HG03108 (cell line): ENCODE data around the gene NELFE.
A peak's percentile ranks its signal among the peaks of the same experiment; 100 is the strongest.

Experiments
- ATAC-seq: cut with Tn5 transposase; IDR thresholded peaks from one replicate; pipeline ENCODE4 v1.9.1; 2021; ENCODE audit warnings: moderate library complexity; ENCODE audit not compliant: unreplicated experiment

Gene NELFE

GRCh38 chr6:31972709-31973350, 14.1 kb upstream of the NELFE start:
- no peak for ATAC-seq

- peak; percentile 79 for ATAC-seq
Observed at GRCh38 chr6:31971993-31972708, 13.4 kb upstream of the NELFE start, which contains the start of gene DXO. Gene DXO, minus strand, starts transcription at chr6:31972138. Its CDS starts 463 bp downstream, at chr6:31971675.

- no peak for ATAC-seq
Observed at GRCh38 chr6:31971279-31971992, 12.7 kb upstream of the NELFE start.

- no peak for ATAC-seq
Observed at GRCh38 chr6:31970604-31971271, 12.0 kb upstream of the NELFE start.

GRCh38 chr6:31969712-31970603, 11.2 kb upstream of the NELFE start:
- ATAC-seq: no peak

- ATAC-seq: no peak
Observed at GRCh38 chr6:31968791-31969711, 10.3 kb upstream of the NELFE start.

- ATAC-seq: no peak
Observed at GRCh38 chr6:31968326-31968725, 9.6 kb upstream of the NELFE start.

- ATAC-seq: no peak
Observed at GRCh38 chr6:31967926-31968320, 9.2 kb upstream of the NELFE start.

- ATAC-seq: no peak
Observed at GRCh38 chr6:31966997-31967925, 8.5 kb upstream of the NELFE start.

- ATAC-seq: no peak
Observed at GRCh38 chr6:31966506-31966905, 7.7 kb upstream of the NELFE start.

- ATAC-seq: no peak
Observed at GRCh38 chr6:31965700-31966099, 6.9 kb upstream of the NELFE start.

- ATAC-seq: no peak
Observed at GRCh38 chr6:31963921-31964320, 5.2 kb upstream of the NELFE start.

- ATAC-seq: no peak
Observed at GRCh38 chr6:31961616-31962015, 2.8 kb upstream of the NELFE start.

- peak; percentile 1 for ATAC-seq
Observed at GRCh38 chr6:31958412-31958740, 395 bp downstream of the NELFE start.

GRCh38 chr6:31956796-31957195, 2.0 kb downstream of the NELFE start:
- ATAC-seq: no peak

- no peak for ATAC-seq
Observed at GRCh38 chr6:31954511-31954910, 4.3 kb downstream of the NELFE start.

- ATAC-seq: no peak
Observed at GRCh38 chr6:31952890-31953289, 5.9 kb downstream of the NELFE start.

- ATAC-seq: no peak
Observed at GRCh38 chr6:31952140-31952805, 6.5 kb downstream of the NELFE start.
